Fibroblast of lung (primary cell): ENCODE results near the gene SPOCK1. TPM values are rescaled to one million over a fixed set of nuclear protein-coding genes. Genes with fewer than 3 reads are reported as not detected.

Experiments used
- DNase-seq, 2 donors: peaks; one replicate each; pipeline versions ENCODE4 v3.0.0 to v3.0.0-alpha.2; 2010; ENCODE audit warnings: low read depth in 2 of 2
- H2AFZ ChIP-seq: 2 replicates; pipeline ENCODE4 v1.5.1; 2012; ENCODE audit warnings: low read length, control low read depth, inconsistent platforms
- H3K27ac ChIP-seq: 2 replicates; pipeline ENCODE4 v1.5.1; 2011; ENCODE audit warnings: low read length, control low read depth; ENCODE audit not compliant: insufficient read depth
- H3K27me3 ChIP-seq: 2 replicates; pipeline ENCODE4 v1.5.1; 2011; ENCODE audit warnings: mild to moderate bottlenecking, low read length; ENCODE audit not compliant: control insufficient read depth, insufficient read depth
- H3K36me3 ChIP-seq: 2 replicates; pipeline ENCODE4 v1.5.1; 2011; ENCODE audit warnings: low read length; ENCODE audit not compliant: control insufficient read depth, insufficient read depth
- H3K4me1 ChIP-seq: 2 replicates; pipeline ENCODE4 v1.5.1; 2011; ENCODE audit warnings: low read length; ENCODE audit not compliant: control insufficient read depth, insufficient read depth; ENCODE audit errors: extremely low read depth
- H3K4me2 ChIP-seq: 2 replicates; pipeline ENCODE4 v1.5.1; 2011; ENCODE audit warnings: low read length, control low read depth; ENCODE audit not compliant: insufficient read depth; ENCODE audit errors: extremely low read depth
- H3K4me3 ChIP-seq, 4 experiments: fragments of 200-600 bp in 1 of 4; sonication (generic) in 1 of 4; replicated peaks in 1 of 4; 2 replicates each; pipeline ENCODE4 v1.5.1; 2011 to 2016; ENCODE audit warnings: low read length in 4 of 4, low read depth in 3 of 4, mild to moderate bottlenecking in 3 of 4, control low read depth in 2 of 4, inconsistent platforms in 1 of 4, mixed read lengths in 1 of 4; ENCODE audit not compliant: insufficient read depth in 1 of 4; ENCODE audit errors: control extremely low read depth in 1 of 4
- H3K79me2 ChIP-seq: 2 replicates; pipeline ENCODE4 v1.5.1; 2012; ENCODE audit warnings: mild to moderate bottlenecking, low read length, inconsistent platforms; ENCODE audit not compliant: control insufficient read depth, insufficient read depth
- H3K9ac ChIP-seq: 2 replicates; pipeline ENCODE4 v1.5.1; 2011; ENCODE audit warnings: mild to moderate bottlenecking, low read length, control low read depth; ENCODE audit not compliant: insufficient read depth
- H3K9me3 ChIP-seq: 2 replicates; pipeline ENCODE4 v1.5.1; 2012; ENCODE audit warnings: low read depth, low read length; ENCODE audit not compliant: control insufficient read depth, insufficient read depth
- H4K20me1 ChIP-seq: 2 replicates; pipeline ENCODE4 v1.5.1; 2011; ENCODE audit warnings: low read length; ENCODE audit not compliant: control insufficient read depth, insufficient read depth; ENCODE audit errors: extremely low read depth
- EZH2 ChIP-seq: IDR thresholded peaks from 2 replicates; pipeline ENCODE4 v1.5.1; 2012; ENCODE audit warnings: low read length, control low read depth, mild to moderate bottlenecking; ENCODE audit errors: missing control alignments
- polyA plus RNA-seq, 2 donors: library from polyadenylated mRNA; depleted of rRNA in 1 of 2; stranded (reverse) in 1 of 2; unstranded in 1 of 2; fragments of >200 nt; gene quantifications; 2 replicates each; pipeline ENCODE4 v1.2.1, GENCODE V29; 2011 to 2012; ENCODE audit warnings: missing spikeins in 1 of 2
- total RNA-seq: library from RNA; depleted of rRNA; stranded (reverse); fragments of >200 nt; gene quantifications from 2 replicates; pipeline ENCODE4 v1.2.1, GENCODE V29; 2014
- TF ChIP-seq, protein P1 (sequence below), 2 donors: IDR thresholded peaks in 1 of 2; conservative IDR thresholded peaks in 1 of 2; 1 replicate in 1 of 2; 2 replicates in 1 of 2; pipeline ENCODE4 v1.5.1; 2011 to 2012; ENCODE audit warnings: low read length in 2 of 2, control low read depth in 1 of 2, inconsistent platforms in 1 of 2, low read depth in 1 of 2, mild to moderate bottlenecking in 1 of 2

Gene SPOCK1
- total and polyA plus RNA-seq, 2 donors (not counting 1 experiment from before 2014, with no cell fraction given) = 11.1 to 34.9 TPM

DNA sequence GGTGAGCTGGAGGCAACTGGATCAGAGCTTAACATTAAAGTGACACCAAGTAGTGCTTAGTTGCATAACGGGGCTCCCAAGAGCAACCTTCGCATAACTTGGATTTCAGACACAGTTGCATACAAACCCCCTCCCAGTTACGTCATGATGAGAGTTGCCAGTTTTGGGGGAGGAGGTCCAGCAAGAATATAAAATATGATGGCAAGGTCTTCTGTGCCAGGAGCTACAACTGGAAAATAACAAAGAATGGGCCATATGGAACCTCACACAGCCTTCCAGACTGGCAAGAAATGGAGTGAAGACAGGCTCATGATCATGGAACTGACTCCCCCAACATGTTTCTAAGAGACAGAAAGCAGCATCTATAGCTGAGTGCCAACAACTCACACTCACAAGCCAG is 8.5 kb downstream of the SPOCK1 start:
- Histone ChIP-seq H3K27ac (no peak overlapping the region), H3K27me3 (no peaks in the 10 kb centered on the region), H3K36me3 (no peaks in the 10 kb centered on the region), H4K20me1 (no peaks in the 10 kb centered on the region), H3K79me2 (no peaks in the 10 kb centered on the region), H3K9ac (no peak overlapping the region), H3K9me3 (no peaks in the 10 kb centered on the region), H3K4me3 (no peak overlapping the region), H3K4me1 (peaks cover 6% of the 10 kb centered on the region), H2AFZ (no peak overlapping the region), H3K4me2 (no peak overlapping the region)
- TF ChIP-seq, protein P1, sequence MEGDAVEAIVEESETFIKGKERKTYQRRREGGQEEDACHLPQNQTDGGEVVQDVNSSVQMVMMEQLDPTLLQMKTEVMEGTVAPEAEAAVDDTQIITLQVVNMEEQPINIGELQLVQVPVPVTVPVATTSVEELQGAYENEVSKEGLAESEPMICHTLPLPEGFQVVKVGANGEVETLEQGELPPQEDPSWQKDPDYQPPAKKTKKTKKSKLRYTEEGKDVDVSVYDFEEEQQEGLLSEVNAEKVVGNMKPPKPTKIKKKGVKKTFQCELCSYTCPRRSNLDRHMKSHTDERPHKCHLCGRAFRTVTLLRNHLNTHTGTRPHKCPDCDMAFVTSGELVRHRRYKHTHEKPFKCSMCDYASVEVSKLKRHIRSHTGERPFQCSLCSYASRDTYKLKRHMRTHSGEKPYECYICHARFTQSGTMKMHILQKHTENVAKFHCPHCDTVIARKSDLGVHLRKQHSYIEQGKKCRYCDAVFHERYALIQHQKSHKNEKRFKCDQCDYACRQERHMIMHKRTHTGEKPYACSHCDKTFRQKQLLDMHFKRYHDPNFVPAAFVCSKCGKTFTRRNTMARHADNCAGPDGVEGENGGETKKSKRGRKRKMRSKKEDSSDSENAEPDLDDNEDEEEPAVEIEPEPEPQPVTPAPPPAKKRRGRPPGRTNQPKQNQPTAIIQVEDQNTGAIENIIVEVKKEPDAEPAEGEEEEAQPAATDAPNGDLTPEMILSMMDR (conservative IDR thresholded peaks at IDR 0.05 in 1 of 2, IDR thresholded peaks at IDR 0.05 in 1 of 2; ENCODE audit: low read depth in 1 of 2, low read length in 2 of 2) = no peak
- TF ChIP-seq EZH2 = no peak
- DNase-seq = no peak

DNA sequence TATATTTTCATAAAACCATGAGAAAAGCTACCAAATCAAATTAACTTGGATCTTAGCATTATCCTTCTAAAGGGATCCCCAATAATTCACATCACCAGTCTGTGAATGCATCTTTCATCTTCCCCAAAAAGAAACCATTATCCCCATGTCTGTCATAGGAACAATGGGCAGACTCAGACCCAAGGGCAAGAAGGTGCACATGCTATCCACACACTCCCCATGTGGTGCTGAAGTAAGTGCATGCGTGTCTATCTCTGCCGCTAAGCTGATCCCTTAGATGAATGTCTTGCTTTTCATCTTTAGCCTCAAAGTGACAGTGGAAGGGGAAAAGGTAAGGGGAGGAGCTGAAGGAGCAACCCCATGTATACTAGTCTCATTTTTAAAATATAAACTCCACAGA is 10.2 kb downstream of the SPOCK1 start:
- Histone ChIP-seq H3K36me3 (no peaks in the 10 kb centered on the region), H3K9me3 (no peaks in the 10 kb centered on the region), H3K27ac (no peak overlapping the region), H4K20me1 (no peaks in the 10 kb centered on the region), H2AFZ (no peak overlapping the region), H3K79me2 (no peaks in the 10 kb centered on the region), H3K4me3 (no peak overlapping the region), H3K4me1 (peaks cover 6% of the 10 kb centered on the region), H3K4me2 (no peak overlapping the region), H3K27me3 (no peaks in the 10 kb centered on the region), H3K9ac (no peak overlapping the region)
- TF ChIP-seq EZH2 = no peak
- TF ChIP-seq, protein P1 (conservative IDR thresholded peaks at IDR 0.05 in 1 of 2, IDR thresholded peaks at IDR 0.05 in 1 of 2; ENCODE audit: low read depth in 1 of 2, low read length in 2 of 2) = no peak
- no peak for DNase-seq

DNA sequence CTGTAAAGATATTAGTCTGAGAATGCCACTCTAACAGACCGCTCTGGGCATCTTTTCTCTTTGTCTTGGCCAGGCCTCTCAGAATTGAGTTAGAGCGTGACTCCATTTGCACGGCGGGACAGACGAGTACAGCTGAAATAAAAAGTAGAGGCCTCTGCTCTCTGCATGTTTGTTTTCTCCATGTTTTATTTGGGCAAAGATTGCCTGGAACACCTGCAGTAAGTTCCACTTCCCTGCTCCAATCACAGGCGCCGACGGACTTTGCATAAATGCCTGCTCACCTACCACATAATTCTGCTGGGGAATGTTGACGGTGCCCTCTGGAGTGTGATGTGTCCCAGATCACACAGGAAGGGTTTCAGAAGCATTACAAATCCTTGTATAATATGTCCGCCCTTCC is 10.6 kb downstream of the SPOCK1 start:
- peaks cover 6% of the 10 kb centered on the region for H3K4me1 ChIP-seq

More for the DNA sequence above, 10.6 kb downstream of the SPOCK1 start:
- H3K4me3 ChIP-seq = no peak overlapping the region
- H3K4me2 ChIP-seq = no peak overlapping the region
- H3K27me3 ChIP-seq = no peaks in the 10 kb centered on the region
- no peaks in the 10 kb centered on the region for H3K36me3 ChIP-seq
- H3K9ac ChIP-seq = no peak overlapping the region
- H2AFZ ChIP-seq = no peak overlapping the region
- H3K9me3 ChIP-seq = no peaks in the 10 kb centered on the region
- no peak for DNase-seq
- no peak overlapping the region for H3K27ac ChIP-seq
- no peaks in the 10 kb centered on the region for H4K20me1 ChIP-seq
- no peaks in the 10 kb centered on the region for H3K79me2 ChIP-seq
- TF ChIP-seq, protein P1 (conservative IDR thresholded peaks at IDR 0.05 in 1 of 2, IDR thresholded peaks at IDR 0.05 in 1 of 2; ENCODE audit: low read depth in 1 of 2, low read length in 2 of 2) = no peak
- TF ChIP-seq EZH2 = no peak
